ENCODE measurements around the gene SH3GLB1.
"Not testable (repeated sequence)": the region's sequence is repeated elsewhere in the genome, so short reads cannot be mapped to it uniquely, and the experiment has no call there.

The SH3GLB1 gene

DNA sequence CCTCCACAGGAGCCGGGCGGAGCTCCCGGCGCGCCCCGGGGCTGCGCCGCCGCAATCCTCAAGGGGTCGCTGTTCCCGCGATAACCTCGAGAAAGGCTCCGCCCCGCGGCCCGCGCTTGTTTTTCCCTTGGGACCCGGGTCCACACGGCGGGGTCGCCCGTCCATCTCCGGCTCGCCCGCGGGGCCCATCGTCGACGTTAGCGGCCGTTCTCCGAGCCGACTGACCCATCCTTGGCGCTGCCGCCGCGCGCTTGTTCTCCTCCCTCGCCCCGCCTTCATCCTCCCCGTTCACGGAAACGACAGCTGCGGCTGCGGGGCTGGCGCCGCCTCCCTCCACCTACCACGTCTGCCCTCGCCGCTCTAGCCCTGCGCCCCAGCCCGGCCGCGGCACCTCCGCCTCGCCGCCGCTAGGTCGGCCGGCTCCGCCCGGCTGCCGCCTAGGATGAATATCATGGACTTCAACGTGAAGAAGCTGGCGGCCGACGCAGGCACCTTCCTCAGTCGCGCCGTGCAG, at the start of gene SH3GLB1:
TSS of gene SH3GLB1 (plus strand) at position 119 of the 514 bp plus-strand sequence. CDS start at position 443, 324 bp downstream.
- peak; percentile 67 for DNase-seq (ENCODE audit: low read depth)
- TF ChIP-seq, protein P1, sequence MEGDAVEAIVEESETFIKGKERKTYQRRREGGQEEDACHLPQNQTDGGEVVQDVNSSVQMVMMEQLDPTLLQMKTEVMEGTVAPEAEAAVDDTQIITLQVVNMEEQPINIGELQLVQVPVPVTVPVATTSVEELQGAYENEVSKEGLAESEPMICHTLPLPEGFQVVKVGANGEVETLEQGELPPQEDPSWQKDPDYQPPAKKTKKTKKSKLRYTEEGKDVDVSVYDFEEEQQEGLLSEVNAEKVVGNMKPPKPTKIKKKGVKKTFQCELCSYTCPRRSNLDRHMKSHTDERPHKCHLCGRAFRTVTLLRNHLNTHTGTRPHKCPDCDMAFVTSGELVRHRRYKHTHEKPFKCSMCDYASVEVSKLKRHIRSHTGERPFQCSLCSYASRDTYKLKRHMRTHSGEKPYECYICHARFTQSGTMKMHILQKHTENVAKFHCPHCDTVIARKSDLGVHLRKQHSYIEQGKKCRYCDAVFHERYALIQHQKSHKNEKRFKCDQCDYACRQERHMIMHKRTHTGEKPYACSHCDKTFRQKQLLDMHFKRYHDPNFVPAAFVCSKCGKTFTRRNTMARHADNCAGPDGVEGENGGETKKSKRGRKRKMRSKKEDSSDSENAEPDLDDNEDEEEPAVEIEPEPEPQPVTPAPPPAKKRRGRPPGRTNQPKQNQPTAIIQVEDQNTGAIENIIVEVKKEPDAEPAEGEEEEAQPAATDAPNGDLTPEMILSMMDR (IDR thresholded peaks at IDR 0.05; ENCODE audit: control insufficient read depth, extremely low read depth, insufficient read depth): peak; percentile 76
- peak within 1 kb of the TSS; percentile 77 for H3K4me3 ChIP-seq (ENCODE audit: low read depth, low read length)

DNA sequence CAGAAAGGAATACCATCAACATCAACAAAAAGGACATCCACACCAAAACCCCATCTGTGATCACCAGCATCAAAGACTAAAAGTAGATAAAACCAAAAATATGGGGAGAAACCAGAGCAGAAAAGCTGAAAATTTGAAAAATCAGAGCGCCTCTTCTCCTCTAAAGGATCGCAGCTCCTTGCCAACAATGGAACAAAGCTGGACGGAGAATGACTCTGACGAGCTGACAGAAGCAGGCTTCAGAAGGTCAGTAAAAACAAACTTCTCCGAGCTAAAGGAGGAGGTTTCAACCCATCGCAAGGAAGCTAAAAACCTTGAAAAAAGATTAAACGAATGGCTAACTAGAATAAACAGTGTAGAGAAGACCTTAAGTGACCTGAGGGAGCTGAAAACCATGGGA, 46.0 kb upstream of the SH3GLB1 start:
- H3K4me3 ChIP-seq (ENCODE audit: low read depth, low read length); DNase-seq (ENCODE audit: low read depth): not testable (repeated sequence)

DNA sequence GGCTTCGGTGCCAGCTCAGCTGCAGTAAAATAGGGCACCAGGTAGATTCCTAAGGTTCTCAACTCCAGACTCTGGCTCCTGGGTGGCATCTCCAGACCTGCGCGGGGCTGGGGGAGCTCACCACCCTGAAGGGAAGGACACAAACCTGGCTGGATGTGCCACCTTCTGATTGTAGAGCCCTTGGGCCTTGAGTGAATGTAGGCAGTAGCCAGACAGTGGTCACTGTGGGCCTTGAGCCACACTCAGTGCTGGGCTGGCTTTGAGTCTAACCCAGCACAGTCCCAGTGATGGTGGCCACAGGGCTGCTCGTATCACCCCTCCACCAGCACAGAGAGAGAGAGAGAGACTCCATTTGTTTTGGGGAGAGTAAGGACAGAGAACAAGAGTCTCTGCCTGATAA, 38.0 kb upstream of the SH3GLB1 start:
- no peak for DNase-seq (ENCODE audit: low read depth)
- H3K4me3 ChIP-seq (ENCODE audit: low read depth, low read length): no peak overlapping the region
- TF ChIP-seq, protein P1 (IDR thresholded peaks at IDR 0.05; ENCODE audit: control insufficient read depth, extremely low read depth, insufficient read depth): no peak

DNA sequence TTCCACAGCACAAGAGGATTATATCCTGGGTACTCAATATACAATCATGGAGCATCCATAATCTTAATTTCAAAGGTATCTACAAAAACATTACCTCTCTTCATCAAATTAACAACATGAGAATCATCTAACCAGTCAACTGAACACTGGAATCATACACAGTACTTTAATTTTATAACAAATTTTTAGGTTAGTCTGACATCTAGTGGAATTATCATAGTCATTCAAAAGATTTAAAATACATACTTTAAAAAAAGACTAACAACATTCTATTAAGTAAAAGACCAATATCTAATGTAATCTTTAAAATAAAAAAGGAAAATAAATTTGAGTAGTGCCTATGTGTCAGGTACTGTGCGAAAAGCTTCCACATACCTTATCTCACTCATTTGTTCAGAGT, 16.8 kb upstream of the SH3GLB1 start:
- no peak for DNase-seq (ENCODE audit: low read depth)
- TF ChIP-seq, protein P1 (IDR thresholded peaks at IDR 0.05; ENCODE audit: control insufficient read depth, extremely low read depth, insufficient read depth): peak; percentile 12; the same call in 1 of the 2 replicates
- H3K4me3 ChIP-seq (ENCODE audit: low read depth, low read length): no peak overlapping the region

DNA sequence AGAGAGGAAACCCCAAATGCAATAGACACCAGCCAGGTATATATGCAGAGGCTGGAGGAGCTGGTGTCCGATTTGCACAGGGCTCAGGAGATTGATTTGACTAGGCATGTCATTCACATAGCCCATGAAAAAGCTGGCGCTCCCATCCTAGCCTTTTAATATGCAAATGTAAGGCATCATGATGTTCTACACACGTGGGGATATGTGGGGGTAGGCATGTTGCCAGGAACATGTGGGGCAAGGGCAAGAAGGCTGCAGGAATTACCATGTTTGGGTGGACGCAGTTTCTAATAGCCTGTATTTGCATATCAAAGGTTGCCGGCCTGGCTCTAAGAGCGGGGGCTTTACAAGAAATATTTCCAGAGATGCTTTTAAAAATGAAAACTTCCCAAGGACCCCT, 11.7 kb upstream of the SH3GLB1 start:
- TF ChIP-seq, protein P1 (IDR thresholded peaks at IDR 0.05; ENCODE audit: control insufficient read depth, extremely low read depth, insufficient read depth): no peak
- no peak overlapping the region for H3K4me3 ChIP-seq (ENCODE audit: low read depth, low read length)
- no peak for DNase-seq (ENCODE audit: low read depth)

DNA sequence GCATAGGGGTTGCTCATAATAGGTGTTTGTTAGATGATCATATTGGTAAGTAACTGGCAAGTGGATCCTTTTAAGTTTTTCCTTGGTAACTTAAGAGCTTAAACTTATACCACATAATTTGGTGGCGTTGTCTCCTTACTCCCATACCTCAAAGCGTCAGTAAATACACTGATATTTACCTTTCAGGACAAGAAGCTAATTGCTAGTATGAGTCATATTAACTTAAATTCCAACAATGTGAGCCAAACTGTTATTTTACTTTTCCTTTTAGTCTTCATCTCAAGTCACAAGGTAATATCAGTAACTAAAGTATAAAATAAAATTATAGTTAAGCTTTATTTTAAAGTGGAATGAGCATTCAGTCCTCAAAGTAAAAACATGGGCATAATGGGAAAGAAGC, 9.0 kb upstream of the SH3GLB1 start:
- no peak for DNase-seq (ENCODE audit: low read depth)
- H3K4me3 ChIP-seq (ENCODE audit: low read depth, low read length): no peak overlapping the region
- TF ChIP-seq, protein P1 (IDR thresholded peaks at IDR 0.05; ENCODE audit: control insufficient read depth, extremely low read depth, insufficient read depth): no peak

DNA sequence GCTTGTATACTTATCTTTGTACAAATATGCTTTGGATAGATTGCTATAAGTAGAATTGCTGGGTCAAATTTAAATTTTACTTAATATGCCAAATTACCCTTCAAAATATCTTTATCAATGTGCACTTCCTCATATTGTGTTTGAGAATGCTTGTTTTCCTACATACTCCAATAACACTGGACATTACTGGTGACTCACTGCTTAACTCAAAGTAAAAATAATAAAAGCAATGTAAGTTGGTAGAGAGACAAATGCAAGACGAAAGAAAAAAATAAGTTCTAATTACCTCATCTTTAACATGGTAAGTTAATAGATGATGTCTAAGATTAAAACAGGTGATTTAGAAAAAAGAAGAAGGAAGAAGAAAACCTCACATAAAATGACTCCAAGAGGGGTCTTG, 7.9 kb upstream of the SH3GLB1 start:
- no peak for DNase-seq (ENCODE audit: low read depth)
- no peak overlapping the region for H3K4me3 ChIP-seq (ENCODE audit: low read depth, low read length)
- TF ChIP-seq, protein P1 (IDR thresholded peaks at IDR 0.05; ENCODE audit: control insufficient read depth, extremely low read depth, insufficient read depth): no peak
